IMR-90 (cell line): ENCODE measurements around the gene TBCE.

Source experiments
- BHLHE40 ChIP-seq: fragments of 150-350 bp; IDR thresholded peaks from 2 replicates; pipeline ENCODE4 v1.6.1; 2016; ENCODE audit warnings: mild to moderate bottlenecking, low read depth, low read length
- POLR2A ChIP-seq: IDR thresholded peaks from 2 replicates; pipeline ENCODE4 v1.6.1; 2012; ENCODE audit warnings: mild to moderate bottlenecking, low read depth, low read length
- RAD21 ChIP-seq: IDR thresholded peaks from 2 replicates; pipeline ENCODE4 v1.6.1; 2012; ENCODE audit warnings: low read length, improper control_type of control experiment
- RCOR1 ChIP-seq: IDR thresholded peaks from 2 replicates; pipeline ENCODE4 v1.6.1; 2012; ENCODE audit warnings: mild to moderate bottlenecking, low read length, improper control_type of control experiment; ENCODE audit not compliant: insufficient replicate concordance
- TF ChIP-seq, protein P1 (sequence below): conservative IDR thresholded peaks from 2 replicates; pipeline ENCODE4 v1.5.1; 2012; ENCODE audit warnings: mild to moderate bottlenecking, low read depth, low read length, improper control_type of control experiment
- TF ChIP-seq, protein P2 (sequence below): fragments of 150-350 bp; IDR thresholded peaks from 2 replicates; pipeline ENCODE4 v1.6.1; 2017; ENCODE audit warnings: mild to moderate bottlenecking, antibody characterized with exemption, low read length, low read depth

DNA sequence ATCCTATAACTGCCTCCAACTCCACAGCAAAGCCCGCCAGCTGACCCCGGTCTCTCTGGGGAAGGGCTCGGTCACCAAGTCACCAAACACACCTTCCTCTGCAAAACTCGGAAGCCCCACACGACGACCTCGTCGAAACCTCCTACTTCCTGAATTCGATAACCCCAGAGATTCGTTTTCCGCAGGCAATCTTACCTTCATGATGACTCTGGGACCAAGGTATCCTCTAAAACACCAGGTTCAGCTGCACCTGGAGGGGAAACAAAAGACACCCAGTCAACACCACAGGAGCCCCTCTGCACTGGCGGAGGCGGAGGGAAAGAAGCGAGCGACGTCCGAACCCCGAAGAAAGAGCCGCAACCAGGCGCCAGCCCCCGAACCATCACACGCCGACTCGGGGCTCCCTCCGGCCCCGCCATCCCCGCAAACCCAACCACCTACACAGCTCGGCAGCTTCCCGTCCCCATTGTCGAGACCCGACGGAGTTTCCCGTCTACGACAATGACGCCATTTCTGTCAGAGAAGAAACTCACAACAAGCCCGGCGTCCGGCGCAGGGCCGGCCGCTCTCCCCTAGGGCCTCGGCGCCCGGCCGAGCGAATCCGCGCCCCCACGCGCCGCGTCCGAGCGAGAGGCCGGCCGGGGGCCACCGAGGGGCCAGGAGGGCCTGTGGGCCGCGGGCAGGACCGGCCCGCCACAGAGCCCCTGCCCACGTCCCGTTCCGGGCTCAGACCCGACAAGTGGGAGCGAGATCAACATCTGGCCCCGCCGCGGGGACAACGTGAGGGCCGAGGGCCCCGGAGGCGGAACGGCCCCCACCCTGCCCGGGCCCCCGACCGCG, 40.3 kb upstream of the TBCE start:
- TF ChIP-seq, protein P1, sequence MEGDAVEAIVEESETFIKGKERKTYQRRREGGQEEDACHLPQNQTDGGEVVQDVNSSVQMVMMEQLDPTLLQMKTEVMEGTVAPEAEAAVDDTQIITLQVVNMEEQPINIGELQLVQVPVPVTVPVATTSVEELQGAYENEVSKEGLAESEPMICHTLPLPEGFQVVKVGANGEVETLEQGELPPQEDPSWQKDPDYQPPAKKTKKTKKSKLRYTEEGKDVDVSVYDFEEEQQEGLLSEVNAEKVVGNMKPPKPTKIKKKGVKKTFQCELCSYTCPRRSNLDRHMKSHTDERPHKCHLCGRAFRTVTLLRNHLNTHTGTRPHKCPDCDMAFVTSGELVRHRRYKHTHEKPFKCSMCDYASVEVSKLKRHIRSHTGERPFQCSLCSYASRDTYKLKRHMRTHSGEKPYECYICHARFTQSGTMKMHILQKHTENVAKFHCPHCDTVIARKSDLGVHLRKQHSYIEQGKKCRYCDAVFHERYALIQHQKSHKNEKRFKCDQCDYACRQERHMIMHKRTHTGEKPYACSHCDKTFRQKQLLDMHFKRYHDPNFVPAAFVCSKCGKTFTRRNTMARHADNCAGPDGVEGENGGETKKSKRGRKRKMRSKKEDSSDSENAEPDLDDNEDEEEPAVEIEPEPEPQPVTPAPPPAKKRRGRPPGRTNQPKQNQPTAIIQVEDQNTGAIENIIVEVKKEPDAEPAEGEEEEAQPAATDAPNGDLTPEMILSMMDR = no peak
- TF ChIP-seq POLR2A (no peak), RAD21 (no peak), BHLHE40 (no peak), RCOR1 (no peak)
- TF ChIP-seq, protein P2, sequence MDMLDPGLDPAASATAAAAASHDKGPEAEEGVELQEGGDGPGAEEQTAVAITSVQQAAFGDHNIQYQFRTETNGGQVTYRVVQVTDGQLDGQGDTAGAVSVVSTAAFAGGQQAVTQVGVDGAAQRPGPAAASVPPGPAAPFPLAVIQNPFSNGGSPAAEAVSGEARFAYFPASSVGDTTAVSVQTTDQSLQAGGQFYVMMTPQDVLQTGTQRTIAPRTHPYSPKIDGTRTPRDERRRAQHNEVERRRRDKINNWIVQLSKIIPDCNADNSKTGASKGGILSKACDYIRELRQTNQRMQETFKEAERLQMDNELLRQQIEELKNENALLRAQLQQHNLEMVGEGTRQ = no peak
